ENCODE results near the gene CORIN. TPM values are rescaled to one million over a fixed set of nuclear protein-coding genes. Genes with fewer than 3 reads are reported as not detected.

CORIN gene
- total RNA-seq, 2 donors from 2014 or later, result 0.15 to 0.50 TPM

DNA sequence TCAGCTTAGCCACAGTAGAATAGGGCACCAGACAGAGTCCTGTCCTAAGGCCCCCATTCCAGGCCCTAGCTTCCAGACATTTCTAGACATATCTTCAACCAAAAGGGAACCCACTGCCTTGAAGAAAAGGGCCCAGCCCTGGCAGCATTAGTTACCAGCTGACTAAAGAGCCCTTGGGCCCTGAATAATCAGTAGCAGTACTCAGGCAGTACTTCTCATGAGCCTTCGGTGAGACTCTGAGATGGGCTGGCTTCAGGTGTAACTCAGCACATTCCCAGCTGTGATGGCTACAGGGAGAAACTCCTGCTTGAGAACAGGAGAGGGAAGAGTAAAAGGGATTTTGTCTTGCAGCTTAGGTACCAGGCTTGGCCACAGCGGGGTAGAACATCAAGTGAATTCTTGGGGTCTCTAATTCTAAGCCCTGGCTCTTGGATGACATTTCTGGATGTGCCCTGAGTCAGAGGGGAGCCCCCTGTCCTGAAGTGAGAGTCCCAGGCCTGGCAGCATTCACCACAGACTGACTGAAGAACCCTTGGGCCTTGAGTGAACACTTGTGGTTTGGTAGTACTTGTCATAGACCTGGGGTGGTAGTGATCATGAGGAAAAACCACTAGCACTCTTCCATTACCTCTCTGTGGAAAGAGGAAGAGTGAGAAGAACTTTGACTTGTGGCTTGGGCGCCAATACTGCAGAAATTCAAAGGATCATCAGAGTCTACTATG is 182.7 kb downstream of the CORIN start:
- no peak for DNase-seq
- H3K27ac ChIP-seq, result no peak overlapping the region
- no peaks in the 10 kb centered on the region for H3K4me1 ChIP-seq
- TF ChIP-seq, protein P1, sequence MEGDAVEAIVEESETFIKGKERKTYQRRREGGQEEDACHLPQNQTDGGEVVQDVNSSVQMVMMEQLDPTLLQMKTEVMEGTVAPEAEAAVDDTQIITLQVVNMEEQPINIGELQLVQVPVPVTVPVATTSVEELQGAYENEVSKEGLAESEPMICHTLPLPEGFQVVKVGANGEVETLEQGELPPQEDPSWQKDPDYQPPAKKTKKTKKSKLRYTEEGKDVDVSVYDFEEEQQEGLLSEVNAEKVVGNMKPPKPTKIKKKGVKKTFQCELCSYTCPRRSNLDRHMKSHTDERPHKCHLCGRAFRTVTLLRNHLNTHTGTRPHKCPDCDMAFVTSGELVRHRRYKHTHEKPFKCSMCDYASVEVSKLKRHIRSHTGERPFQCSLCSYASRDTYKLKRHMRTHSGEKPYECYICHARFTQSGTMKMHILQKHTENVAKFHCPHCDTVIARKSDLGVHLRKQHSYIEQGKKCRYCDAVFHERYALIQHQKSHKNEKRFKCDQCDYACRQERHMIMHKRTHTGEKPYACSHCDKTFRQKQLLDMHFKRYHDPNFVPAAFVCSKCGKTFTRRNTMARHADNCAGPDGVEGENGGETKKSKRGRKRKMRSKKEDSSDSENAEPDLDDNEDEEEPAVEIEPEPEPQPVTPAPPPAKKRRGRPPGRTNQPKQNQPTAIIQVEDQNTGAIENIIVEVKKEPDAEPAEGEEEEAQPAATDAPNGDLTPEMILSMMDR (IDR thresholded peaks at IDR 0.05), result no peak
- intact Hi-C loops (cut with DNase I), result no loop called here
- no peaks in the 10 kb centered on the region for H3K27me3 ChIP-seq
- H3K9me3 ChIP-seq, result no peaks in the 10 kb centered on the region
- no peak overlapping the region for H3K9ac ChIP-seq (ENCODE audit: low read depth in 2 of 2, low read length in 2 of 2)
- H3K4me3 ChIP-seq, result no peak overlapping the region
- H3K36me3 ChIP-seq, result no peaks in the 10 kb centered on the region

DNA sequence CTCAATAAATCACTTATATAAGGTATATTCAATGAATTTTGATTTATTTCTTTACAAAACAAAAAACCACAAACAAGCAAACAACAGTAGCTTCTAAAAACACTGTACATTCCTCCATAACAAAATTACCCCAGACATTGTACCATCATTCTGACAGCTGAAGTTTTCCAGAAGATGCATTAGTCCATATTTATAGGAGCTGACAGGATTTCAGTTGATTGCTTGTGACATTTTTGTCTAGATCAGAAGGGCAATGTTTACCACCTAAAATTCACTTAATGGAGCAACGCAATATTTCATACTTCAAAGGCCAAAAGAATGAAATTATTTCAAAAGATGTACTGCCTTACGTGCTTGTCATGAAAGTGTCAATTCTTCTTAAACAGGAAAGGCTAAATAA is 185.8 kb downstream of the CORIN start:
- Histone ChIP-seq H3K4me1 (no peaks in the 10 kb centered on the region), H3K27me3 (no peaks in the 10 kb centered on the region), H3K9me3 (no peaks in the 10 kb centered on the region), H3K27ac (no peak overlapping the region), H3K4me3 (no peak overlapping the region), H3K9ac (ENCODE audit: low read depth in 2 of 2, low read length in 2 of 2) (no peak overlapping the region), H3K36me3 (no peaks in the 10 kb centered on the region)
- no peak for DNase-seq
- TF ChIP-seq, protein P1 (IDR thresholded peaks at IDR 0.05), result no peak
- intact Hi-C loops (cut with DNase I), result no loop called here

DNA sequence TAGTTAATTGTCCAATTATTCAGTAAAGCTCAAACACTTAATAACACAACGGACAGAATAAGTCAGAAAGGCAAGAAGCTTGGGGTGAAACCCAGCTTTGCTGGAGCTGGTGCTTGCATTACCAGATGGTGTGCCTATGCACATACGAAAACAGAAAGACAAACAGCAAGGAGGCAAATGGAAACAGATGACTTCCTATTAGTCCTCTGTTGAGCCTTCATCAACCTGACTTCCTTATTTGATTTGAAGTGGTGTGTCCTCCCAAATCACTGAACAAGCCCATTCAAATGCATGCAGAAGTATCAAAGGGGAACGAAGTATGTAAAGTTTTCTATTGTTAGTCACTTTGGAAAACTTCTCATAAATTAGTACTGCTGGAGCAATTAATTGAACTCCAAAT is 186.6 kb downstream of the CORIN start:
- Histone ChIP-seq H3K4me3 (no peak overlapping the region), H3K9ac (ENCODE audit: low read depth in 2 of 2, low read length in 2 of 2) (no peak overlapping the region), H3K36me3 (no peaks in the 10 kb centered on the region), H3K27me3 (no peaks in the 10 kb centered on the region), H3K27ac (no peak overlapping the region), H3K4me1 (no peaks in the 10 kb centered on the region), H3K9me3 (no peaks in the 10 kb centered on the region)
- no peak for DNase-seq
- intact Hi-C loops (cut with DNase I), result no loop called here
- TF ChIP-seq, protein P1 (IDR thresholded peaks at IDR 0.05), result no peak

DNA sequence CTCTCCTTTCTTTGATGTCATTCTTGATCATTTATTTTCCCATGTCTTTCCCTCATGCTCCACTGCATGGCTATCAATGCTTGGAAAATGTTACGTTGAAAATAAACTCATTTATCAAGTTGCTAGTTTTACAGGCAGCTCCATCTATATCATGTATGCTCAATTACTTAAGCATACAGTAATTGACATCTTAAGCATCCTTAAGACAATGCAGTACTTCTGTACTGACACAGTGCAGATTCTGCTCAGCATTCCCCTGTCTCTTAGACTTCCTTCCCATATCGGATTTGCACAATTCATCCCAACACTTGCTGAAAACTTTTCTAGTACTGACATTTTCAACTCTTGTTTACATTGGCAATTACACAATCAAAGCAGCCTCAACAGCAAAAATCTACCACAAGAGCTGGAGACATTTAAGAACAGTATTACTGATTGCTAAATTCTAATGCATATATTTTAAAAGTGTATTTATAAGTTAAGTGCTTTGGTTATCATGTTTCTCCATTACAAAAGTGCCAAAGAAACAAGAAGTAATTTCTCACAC is 187.2 kb downstream of the CORIN start:
- intact Hi-C loops (cut with DNase I), result no loop called here
- Histone ChIP-seq H3K4me3 (no peak overlapping the region), H3K27ac (no peak overlapping the region), H3K9ac (ENCODE audit: low read depth in 2 of 2, low read length in 2 of 2) (no peak overlapping the region), H3K36me3 (no peaks in the 10 kb centered on the region), H3K9me3 (no peaks in the 10 kb centered on the region), H3K4me1 (no peaks in the 10 kb centered on the region), H3K27me3 (no peaks in the 10 kb centered on the region)
- no peak for DNase-seq
- TF ChIP-seq, protein P1 (IDR thresholded peaks at IDR 0.05), result no peak

DNA sequence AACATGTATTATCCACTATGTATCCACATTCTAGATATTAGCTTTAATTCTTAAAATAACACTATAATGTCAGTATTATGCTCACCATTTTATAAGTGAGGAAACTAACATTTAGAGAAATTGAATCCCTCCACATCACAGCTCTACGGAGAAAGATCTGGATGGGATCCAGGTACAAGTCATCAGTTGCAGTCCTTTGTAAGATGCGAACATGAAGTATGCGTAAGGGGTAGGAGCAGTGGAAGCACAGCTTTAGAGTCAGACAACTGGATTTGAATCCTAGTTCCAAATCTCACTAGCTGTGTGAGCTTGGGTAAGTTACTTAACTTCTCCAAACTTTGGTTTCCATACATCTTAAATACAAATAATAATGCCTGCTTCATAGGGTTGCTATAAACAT is 190.3 kb downstream of the CORIN start:
- Histone ChIP-seq H3K27ac (no peak overlapping the region), H3K4me1 (no peaks in the 10 kb centered on the region), H3K27me3 (no peaks in the 10 kb centered on the region), H3K36me3 (no peaks in the 10 kb centered on the region), H3K9ac (ENCODE audit: low read depth in 2 of 2, low read length in 2 of 2) (no peak overlapping the region), H3K4me3 (no peak overlapping the region), H3K9me3 (no peaks in the 10 kb centered on the region)
- DNase-seq, result no peak
- TF ChIP-seq, protein P1 (IDR thresholded peaks at IDR 0.05), result no peak
- intact Hi-C loops (cut with DNase I), result no loop called here

Data from colonic mucosa (tissue), 4 donors.